HepG2 (cell line): ENCODE results near the gene EPN3. TPM values are rescaled to one million over a fixed set of nuclear protein-coding genes. Genes with fewer than 3 reads are reported as not detected.

Experiments
- ATRX ChIP-seq: sonication (generic); formaldehyde crosslinking; IDR thresholded peaks from 2 replicates; pipeline ENCODE4 v1.4.0; 2020; ENCODE audit warnings: missing genetic modification reagents, borderline replicate concordance
- CREB1 ChIP-seq, 2 experiments: fragments of 450-650 bp in 1 of 2; IDR thresholded peaks; 2 replicates each; pipeline ENCODE4 v1.6.1; 2016 to 2017; ENCODE audit warnings: control low read depth in 1 of 2, mild to moderate bottlenecking in 1 of 2, missing compliant biosample characterization in 1 of 2, missing genetic modification characterization in 1 of 2
- GMEB1 ChIP-seq: sonication (generic); formaldehyde crosslinking; IDR thresholded peaks from 2 replicates; pipeline ENCODE4 v1.5.1; 2020; ENCODE audit warnings: missing genetic modification reagents, mild to moderate bottlenecking, borderline replicate concordance
- MED13 ChIP-seq: sonication (generic); formaldehyde crosslinking; IDR thresholded peaks from 2 replicates; pipeline ENCODE4 v1.5.0; 2020; ENCODE audit warnings: missing genetic modification reagents
- PRDM10 ChIP-seq: sonication (generic); formaldehyde crosslinking; IDR thresholded peaks from 2 replicates; pipeline ENCODE4 v1.4.0; 2020; ENCODE audit warnings: low read depth, missing genetic modification reagents
- RBM39 ChIP-seq: fragments of 200-400 bp; formaldehyde crosslinking; IDR thresholded peaks from one replicate; pipeline ENCODE4 v1.6.1; 2018; ENCODE audit warnings: antibody characterized with exemption, mild to moderate bottlenecking, low read depth, low read length; ENCODE audit not compliant: poor library complexity, severe bottlenecking
- ZBED4 ChIP-seq: sonication (generic); formaldehyde crosslinking; IDR thresholded peaks from 2 replicates; pipeline ENCODE4 v1.4.0; 2020; ENCODE audit warnings: missing genetic modification reagents, borderline replicate concordance
- ZBTB21 ChIP-seq: sonication (generic); formaldehyde crosslinking; IDR thresholded peaks from 2 replicates; pipeline ENCODE4 v1.4.0; 2020; ENCODE audit warnings: missing genetic modification reagents
- ZNF121 ChIP-seq: sonication (generic); formaldehyde crosslinking; IDR thresholded peaks from 2 replicates; pipeline ENCODE4 v1.5.0; 2020; ENCODE audit warnings: mild to moderate bottlenecking, missing genetic modification reagents
- ZNF567 ChIP-seq: sonication (generic); formaldehyde crosslinking; IDR thresholded peaks from 2 replicates; pipeline ENCODE4 v1.8.1; 2023; ENCODE audit warnings: mild to moderate bottlenecking, missing genetic modification reagents, borderline replicate concordance
- ZSCAN20 ChIP-seq: sonication (generic); formaldehyde crosslinking; IDR thresholded peaks from 2 replicates; pipeline ENCODE4 v1.4.0; 2020; ENCODE audit warnings: missing genetic modification reagents, mild to moderate bottlenecking, borderline replicate concordance
- polyA plus RNA-seq, 8 experiments: library from polyadenylated mRNA; depleted of rRNA in 3 of 8; stranded (reverse) in 7 of 8; unstranded in 1 of 8; fragments of >200 nt; fragmentation: Illumina TruSeq in 4 of 8; extraction: Trizol in 4 of 8; gene quantifications; 2 replicates each; pipeline versions ENCODE4 v1.2.1 to v1.2.3, GENCODE V29; 2011 to 2016; ENCODE audit warnings: low read depth in 4 of 8, missing spikeins in 1 of 8, mixed read lengths in 1 of 8; ENCODE audit not compliant: insufficient read depth in 1 of 8
- total RNA-seq, 5 experiments: library from RNA; depleted of rRNA; stranded (reverse); fragments of >200 nt; fragmentation: Illumina TruSeq; extraction: Trizol; gene quantifications; 2 replicates each; pipeline ENCODE4 v1.2.3, GENCODE V29; 2016; ENCODE audit warnings: low read depth in 1 of 5
- TF ChIP-seq, protein P1 (sequence below): sonication (generic); formaldehyde crosslinking; IDR thresholded peaks from 2 replicates; pipeline ENCODE4 v1.4.0; 2020; ENCODE audit warnings: missing genetic modification reagents
- TF ChIP-seq, protein P2 (sequence below): sonication (generic); formaldehyde crosslinking; IDR thresholded peaks from 2 replicates; pipeline ENCODE4 v1.4.0; 2020; ENCODE audit warnings: low read depth, mild to moderate bottlenecking, missing genetic modification reagents

EPN3 gene
- total and polyA plus RNA-seq, 2 of the 13 experiments (the other 11 are each of a cell fraction or from before 2014, with no cell fraction given): 0.11 to 0.95 TPM

GRCh38 chr17:50541716-50542688 is 9.5 kb downstream of the EPN3 start (continued):
- TF ChIP-seq ZSCAN20 (peak; percentile 66; the same call in 1 of the 2 replicates), ZNF121 (no peak), ZBED4 (CRISPR knock-in tag) (peak; percentile 90; the same call in 1 of the 2 replicates), PRDM10 (CRISPR knock-in tag) (no peak), ZNF567 (CRISPR knock-in tag) (no peak), ATRX (CRISPR knock-in tag) (no peak), MED13 (CRISPR knock-in tag) (peak; percentile 37; the same call in 1 of the 2 replicates), RBM39 (peak; percentile 70), GMEB1 (CRISPR knock-in tag) (no peak), CREB1 (IDR thresholded peaks at IDR 0.05) (no peak), CREB1 (CRISPR knock-in tag; IDR thresholded peaks at IDR 0.05) (no peak), ZBTB21 (CRISPR knock-in tag) (no peak)
- TF ChIP-seq, protein P1, sequence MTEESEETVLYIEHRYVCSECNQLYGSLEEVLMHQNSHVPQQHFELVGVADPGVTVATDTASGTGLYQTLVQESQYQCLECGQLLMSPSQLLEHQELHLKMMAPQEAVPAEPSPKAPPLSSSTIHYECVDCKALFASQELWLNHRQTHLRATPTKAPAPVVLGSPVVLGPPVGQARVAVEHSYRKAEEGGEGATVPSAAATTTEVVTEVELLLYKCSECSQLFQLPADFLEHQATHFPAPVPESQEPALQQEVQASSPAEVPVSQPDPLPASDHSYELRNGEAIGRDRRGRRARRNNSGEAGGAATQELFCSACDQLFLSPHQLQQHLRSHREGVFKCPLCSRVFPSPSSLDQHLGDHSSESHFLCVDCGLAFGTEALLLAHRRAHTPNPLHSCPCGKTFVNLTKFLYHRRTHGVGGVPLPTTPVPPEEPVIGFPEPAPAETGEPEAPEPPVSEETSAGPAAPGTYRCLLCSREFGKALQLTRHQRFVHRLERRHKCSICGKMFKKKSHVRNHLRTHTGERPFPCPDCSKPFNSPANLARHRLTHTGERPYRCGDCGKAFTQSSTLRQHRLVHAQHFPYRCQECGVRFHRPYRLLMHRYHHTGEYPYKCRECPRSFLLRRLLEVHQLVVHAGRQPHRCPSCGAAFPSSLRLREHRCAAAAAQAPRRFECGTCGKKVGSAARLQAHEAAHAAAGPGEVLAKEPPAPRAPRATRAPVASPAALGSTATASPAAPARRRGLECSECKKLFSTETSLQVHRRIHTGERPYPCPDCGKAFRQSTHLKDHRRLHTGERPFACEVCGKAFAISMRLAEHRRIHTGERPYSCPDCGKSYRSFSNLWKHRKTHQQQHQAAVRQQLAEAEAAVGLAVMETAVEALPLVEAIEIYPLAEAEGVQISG: peak; percentile 89
- TF ChIP-seq, protein P2, sequence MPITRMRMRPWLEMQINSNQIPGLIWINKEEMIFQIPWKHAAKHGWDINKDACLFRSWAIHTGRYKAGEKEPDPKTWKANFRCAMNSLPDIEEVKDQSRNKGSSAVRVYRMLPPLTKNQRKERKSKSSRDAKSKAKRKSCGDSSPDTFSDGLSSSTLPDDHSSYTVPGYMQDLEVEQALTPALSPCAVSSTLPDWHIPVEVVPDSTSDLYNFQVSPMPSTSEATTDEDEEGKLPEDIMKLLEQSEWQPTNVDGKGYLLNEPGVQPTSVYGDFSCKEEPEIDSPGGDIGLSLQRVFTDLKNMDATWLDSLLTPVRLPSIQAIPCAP (CRISPR knock-in tag): peak; percentile 35; the same call in 1 of the 2 replicates
